Limb (tissue), 2 donors: Measurements from ENCODE around the gene PACRG.

Experiments used
- DNase-seq, 2 donors: peaks; one replicate each; pipeline ENCODE4 v3.0.0-alpha.2; 2016; ENCODE audit errors: extremely low spot score in 2 of 2

PACRG gene

GRCh38 chr6:163175301-163175700 lies 447.5 kb downstream of the PACRG start:
- no peak for DNase-seq

DNA sequence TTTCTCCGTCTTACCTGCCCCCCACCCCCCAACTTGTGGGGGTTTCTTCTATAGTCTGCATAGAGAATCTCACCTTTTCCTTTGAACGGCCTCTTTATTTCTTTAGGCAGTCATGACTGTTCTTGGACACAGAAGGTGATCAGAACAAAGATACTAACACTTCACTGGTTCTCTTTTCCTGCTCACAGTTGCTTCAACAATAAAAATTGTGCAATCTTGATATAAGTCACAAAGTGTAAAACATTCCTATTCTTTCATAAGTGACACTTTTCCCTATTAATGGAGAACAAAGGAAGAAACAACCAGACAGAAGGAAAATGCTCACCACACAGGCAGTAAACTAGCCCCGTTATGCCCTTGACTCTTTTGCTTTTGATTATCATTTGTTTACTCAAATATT lies 448.3 kb downstream of the PACRG start:
- DNase-seq = no peak

DNA sequence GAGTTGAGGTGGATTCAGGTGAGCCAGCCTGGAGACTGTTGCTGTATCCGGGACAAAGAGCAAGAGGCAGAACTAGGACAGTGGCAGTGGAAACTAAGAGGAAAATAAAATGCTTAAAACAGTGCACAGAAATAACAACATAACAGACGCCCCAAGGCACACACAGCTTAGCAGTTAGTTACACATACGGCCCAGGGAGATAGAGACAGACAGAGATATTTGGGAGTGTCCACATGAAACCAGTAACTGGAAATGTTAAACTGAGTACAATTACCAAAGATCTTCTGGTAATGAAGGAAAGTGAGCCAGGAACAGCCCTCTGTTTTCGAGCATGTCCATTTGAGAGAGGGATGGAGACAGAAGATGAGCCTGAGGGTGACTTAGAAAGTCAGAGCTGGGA lies 449.2 kb downstream of the PACRG start:
- DNase-seq = no peak

DNA sequence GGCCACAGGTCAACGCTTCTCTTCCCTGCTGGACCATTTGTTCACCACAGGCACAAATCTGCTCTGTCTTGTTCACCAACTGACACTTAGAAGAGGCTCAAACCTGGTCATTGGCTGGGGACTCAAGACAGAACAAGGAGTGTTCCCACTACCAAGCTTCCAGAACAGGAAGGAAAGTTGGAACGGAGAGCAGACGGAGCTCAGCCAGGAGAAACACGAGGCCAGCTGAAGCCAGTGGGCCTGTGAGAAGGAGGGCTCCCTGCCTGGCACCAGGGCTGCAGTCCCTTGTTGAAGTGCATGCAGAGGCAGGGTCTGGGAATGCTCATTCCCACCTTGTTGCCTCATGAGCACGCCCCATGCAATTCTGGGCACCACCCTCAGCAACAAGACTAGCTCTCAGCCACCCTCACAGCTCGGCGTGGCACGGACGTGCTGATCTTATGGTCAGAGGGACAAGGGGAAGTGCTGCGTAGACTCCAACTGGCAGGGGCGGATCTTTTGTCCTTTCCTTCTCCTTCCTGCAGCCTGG lies 450.2 kb downstream of the PACRG start:
- no peak for DNase-seq

DNA sequence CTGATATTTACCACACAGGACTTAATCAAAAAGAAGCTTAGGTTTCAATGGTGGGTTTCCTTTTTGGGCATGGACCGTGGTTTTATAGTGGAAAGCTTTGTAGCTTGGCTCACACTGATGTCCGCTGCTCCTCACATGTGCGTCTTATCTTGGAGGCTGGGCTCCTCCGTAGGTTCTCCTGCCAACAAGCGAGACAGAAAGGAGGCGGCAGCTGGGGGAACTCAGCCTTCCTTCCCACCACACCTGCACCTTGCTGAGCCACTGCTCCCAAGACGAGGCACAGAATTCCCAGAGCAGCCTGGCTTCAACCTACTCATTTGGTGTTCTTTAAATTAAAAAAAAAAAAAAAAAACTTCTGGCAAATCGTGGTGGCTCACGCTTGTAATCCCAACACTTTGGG lies 451.3 kb downstream of the PACRG start:
- no peak for DNase-seq

DNA sequence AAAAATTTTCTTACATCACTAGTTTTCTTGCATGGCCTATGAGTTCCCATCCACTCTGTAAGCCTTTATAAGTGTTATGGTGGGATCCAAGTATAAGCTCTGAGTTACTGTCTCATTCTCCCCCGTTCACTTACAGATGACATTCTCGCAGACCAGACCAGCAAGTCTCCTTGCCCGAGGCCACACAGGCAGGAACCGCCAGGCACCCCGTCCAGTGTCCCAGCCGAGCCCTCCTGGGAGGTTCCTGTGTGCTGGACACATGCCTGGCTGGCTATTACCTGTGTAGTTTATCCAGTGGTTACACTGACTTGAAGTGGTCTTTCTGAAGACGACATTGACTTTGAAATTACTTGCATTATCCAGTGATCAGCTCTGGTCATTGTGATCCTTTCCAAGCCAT lies 451.9 kb downstream of the PACRG start:
- no peak for DNase-seq

GRCh38 chr6:163180874-163181541 lies 453.2 kb downstream of the PACRG start:
- DNase-seq = peak; percentile 24 to 55

DNA sequence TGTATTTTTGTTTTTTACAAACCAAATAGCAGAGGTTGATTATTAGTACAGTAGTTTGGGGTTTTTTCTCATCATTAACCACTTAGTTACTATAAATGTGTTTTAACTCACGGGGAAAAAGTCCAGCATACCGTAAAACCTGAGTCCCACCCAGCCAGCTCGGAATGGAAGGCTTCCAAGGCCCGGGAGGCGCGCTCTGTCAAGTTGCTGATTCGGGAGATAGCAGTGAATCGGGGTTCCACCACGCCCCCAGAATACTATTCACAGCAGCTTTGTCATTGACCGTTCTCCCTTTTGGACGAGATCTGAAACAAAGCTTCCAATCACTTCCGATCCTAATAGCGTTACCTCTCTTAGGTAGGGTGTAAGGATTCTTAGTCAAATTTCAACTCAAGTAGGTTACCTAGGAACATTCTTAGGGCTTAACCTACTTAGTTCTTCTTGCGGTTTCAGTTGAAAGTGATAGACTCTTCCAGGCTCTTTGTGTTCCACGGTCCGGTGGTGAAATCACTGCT lies 453.9 kb downstream of the PACRG start:
- no peak for DNase-seq

DNA sequence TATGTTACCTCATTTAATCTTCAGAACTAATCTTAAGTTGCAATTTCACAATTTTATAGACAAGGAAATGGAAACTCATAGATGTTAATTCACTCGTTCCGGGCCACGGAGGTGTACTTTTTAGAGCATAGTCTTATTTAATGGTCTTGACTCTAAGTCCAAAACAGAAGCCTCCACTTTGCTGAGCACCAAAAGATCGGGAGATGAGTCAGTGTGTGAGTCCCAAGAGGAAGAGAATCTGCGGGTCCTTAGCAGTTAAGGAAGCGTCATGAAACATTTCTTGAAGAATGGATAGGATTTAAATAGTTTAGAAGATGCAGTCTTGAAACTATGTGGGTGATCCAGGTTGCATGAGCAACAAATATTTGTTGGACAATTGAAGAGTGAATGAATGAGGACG lies 454.9 kb downstream of the PACRG start:
- DNase-seq = no peak

DNA sequence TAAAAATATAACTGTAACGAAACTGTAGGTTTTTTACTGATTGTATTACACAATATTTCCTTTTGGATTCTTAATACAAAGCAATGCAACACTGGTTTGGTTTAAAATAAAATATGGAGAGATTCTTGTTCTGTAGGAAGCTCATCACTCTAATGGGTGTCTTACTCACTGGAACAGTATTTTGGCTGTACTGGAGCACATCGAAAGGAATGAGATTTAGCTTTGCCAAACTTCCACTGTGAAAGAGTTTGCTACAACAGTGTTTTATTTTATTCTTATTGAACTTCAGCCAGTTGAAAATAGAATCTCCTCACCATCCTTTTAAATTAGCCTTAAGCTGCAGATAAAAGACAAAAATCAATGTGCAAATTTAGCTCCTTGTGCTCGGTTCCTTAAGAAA lies 456.0 kb downstream of the PACRG start:
- DNase-seq = no peak

DNA sequence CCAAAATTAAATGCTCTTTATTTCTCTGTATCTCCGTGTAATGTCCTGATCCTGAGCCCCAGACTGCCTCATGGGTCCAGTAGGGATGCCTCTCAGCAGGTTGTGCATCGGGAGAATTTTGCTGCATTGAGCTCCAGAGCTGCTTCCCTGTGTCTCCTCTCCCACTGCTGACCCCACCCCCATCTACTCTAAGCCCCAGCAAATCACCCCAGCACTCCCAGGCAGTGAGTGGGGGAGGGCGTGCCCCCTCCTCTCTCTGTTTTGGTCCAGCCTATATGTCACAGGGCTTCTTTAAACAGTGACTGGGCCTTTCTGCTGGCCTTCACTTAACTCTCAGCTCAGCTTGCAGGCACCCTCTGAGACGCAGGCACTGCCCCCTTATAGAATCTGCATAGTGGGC lies 458.0 kb downstream of the PACRG start:
- DNase-seq = no peak

- no peak for DNase-seq
Measured at GRCh38 chr6:163186527-163186926, 458.8 kb downstream of the PACRG start.

DNA sequence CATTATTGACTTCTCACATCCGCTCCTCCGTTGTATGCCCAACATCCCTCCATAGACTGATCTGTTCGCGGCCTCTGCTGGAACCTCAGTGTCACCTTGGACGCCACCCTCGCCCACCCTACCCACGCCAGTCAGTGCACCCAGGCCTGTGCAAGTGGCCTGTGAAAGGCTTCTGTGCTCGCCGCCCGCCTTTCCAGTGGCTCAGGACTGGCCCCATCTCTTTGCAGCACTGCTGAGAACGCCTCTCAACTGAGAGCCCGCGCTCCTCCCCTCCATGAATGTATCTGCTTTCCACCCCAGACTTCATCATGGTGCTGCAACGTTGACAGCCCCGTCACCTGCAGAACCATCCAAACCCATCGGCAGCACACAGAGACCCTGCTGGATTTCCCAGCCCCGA lies 459.4 kb downstream of the PACRG start:
- no peak for DNase-seq

DNA sequence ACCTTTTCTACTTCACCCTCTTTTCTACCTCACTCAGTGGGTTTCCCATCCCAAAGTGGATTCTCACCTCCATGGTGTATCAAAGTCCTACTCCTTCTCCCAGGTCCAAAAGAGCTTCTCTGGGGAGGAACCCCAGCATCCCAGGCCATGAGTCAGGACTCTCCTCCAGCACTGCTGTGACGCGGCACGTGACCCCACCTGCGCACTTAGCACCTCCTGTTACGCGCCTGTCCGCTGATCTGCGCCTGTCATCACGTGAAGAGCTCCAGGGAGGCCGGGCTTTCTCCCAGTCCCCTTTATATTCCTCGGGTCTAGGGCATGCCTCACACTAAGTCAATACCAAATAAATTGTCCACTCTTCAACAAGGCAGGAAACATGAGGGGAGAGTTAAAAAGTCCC lies 459.8 kb downstream of the PACRG start:
- no peak for DNase-seq

- no peak for DNase-seq
Measured at GRCh38 chr6:163188746-163189145, 461.0 kb downstream of the PACRG start.

GRCh38 chr6:163189609-163190008 lies 461.8 kb downstream of the PACRG start:
- DNase-seq = no peak

- DNase-seq = no peak
Measured at GRCh38 chr6:163190786-163191185, 463.0 kb downstream of the PACRG start.

GRCh38 chr6:163191704-163192537 lies 464.1 kb downstream of the PACRG start:
- peak in 1 of 2 donors; percentile 30 for DNase-seq

DNA sequence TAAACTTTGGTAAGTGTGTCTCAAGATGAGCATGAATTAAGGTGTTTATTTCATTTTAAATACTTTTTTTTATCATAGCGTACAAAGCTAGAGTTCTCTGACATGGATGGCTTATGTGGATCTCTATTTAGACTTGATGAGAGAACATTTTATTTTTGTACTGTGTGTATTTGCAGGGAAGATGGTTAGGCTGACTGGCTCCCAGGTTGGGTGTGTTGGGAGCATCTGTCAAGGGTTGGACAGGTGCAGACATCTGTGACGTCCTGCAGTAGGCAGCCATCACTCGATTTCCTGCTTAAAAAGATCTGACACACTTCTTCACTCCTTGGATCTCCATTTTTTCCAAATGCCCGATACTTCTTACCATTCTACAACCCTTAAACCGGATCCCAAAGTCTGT lies 464.8 kb downstream of the PACRG start:
- no peak for DNase-seq

GRCh38 chr6:163193326-163193725 lies 465.6 kb downstream of the PACRG start:
- no peak for DNase-seq

- DNase-seq = no peak
Measured at GRCh38 chr6:163195721-163196691, 468.2 kb downstream of the PACRG start.
